GM12878 (cell line): ENCODE data around the gene GFI1. TPM values are rescaled to one million over a fixed set of nuclear protein-coding genes. Genes with fewer than 3 reads are reported as not detected.

Source experiments
- ATAC-seq: fragments of 200-7000 bp; cut with Tn5 transposase; 3 replicates; pipeline ENCODE4 v1.9.1; 2020; ENCODE audit warnings: mild to moderate bottlenecking, moderate library complexity
- BruUV-seq: library from RNA; stranded (reverse); fragments of 400-500 nt; replicated peaks from 2 replicates; lab custom pipeline; 2021; lab: Mats Ljungman, UMichigan
- CTCF ChIA-PET: fragments of 300-600 bp; sonication (Branson Sonifier 250); formaldehyde crosslinking; extraction: SDS; loops from one replicate; lab custom pipeline; 2021; ENCODE audit warnings: inconsistent platforms; lab: Yijun Ruan, JAX
- POLR2A ChIA-PET: fragments of 350-600 bp; formaldehyde crosslinking; extraction: SDS; loops from one replicate; lab custom pipeline; 2021; ENCODE audit warnings: inconsistent platforms; lab: Charles Lee
- RAD21 ChIA-PET: fragments of 300-600 bp; sonication (Branson Sonifier 250); formaldehyde crosslinking; loops from one replicate; lab custom pipeline; 2023; ENCODE audit warnings: antibody characterized with exemption; ENCODE audit not compliant: unreplicated experiment; lab: Charles Lee
- SMC1A ChIA-PET: fragments of 300-600 bp; sonication (Branson Sonifier 250); formaldehyde crosslinking; loops from one replicate; lab custom pipeline; 2023; ENCODE audit not compliant: unreplicated experiment, uncharacterized antibody; lab: Charles Lee
- DNase-seq: peaks from one replicate; pipeline ENCODE4 v3.0.0-alpha.2; 2011; ENCODE audit warnings: low read depth, low spot score
- FAIRE-seq: peaks from 3 replicates; lab custom pipeline; 2011; peaks lifted over from hg19 to GRCh38; lab: Jason Lieb, UNC
- H2AFZ ChIP-seq: 2 replicates; pipeline ENCODE4 v1.6.0; 2011; ENCODE audit warnings: low read depth, low read length, control low read depth; ENCODE audit not compliant: control insufficient read depth
- H3K27ac ChIP-seq: 2 replicates; pipeline ENCODE4 v1.5.1; 2011; ENCODE audit warnings: control low read depth; ENCODE audit not compliant: control insufficient read depth, insufficient read depth
- H3K27me3 ChIP-seq, 2 experiments: replicated peaks in 1 of 2; 2 replicates each; pipeline versions ENCODE4 v1.6.0 to v1.6.1; 2011; ENCODE audit warnings: low read length in 1 of 2; ENCODE audit not compliant: control insufficient read depth in 2 of 2, insufficient read depth in 2 of 2
- H3K36me3 ChIP-seq, 2 experiments: 2 replicates each; pipeline ENCODE4 v1.5.1; 2011; ENCODE audit warnings: low read length in 1 of 2; ENCODE audit not compliant: control insufficient read depth in 2 of 2, insufficient read depth in 2 of 2
- H3K4me1 ChIP-seq: 2 replicates; pipeline ENCODE4 v1.6.1; 2011; ENCODE audit warnings: mild to moderate bottlenecking, low read length, moderate library complexity, mixed read lengths; ENCODE audit not compliant: control insufficient read depth, insufficient read depth
- H3K4me2 ChIP-seq: 2 replicates; pipeline ENCODE4 v1.6.0; 2011; ENCODE audit warnings: control low read depth; ENCODE audit not compliant: control insufficient read depth, insufficient read depth
- H3K4me3 ChIP-seq: fragments of 200-600 bp; sonication (generic); 2 replicates; pipeline ENCODE4 v1.5.1; 2016
- H3K79me2 ChIP-seq: 2 replicates; pipeline ENCODE4 v1.6.0; 2011; ENCODE audit warnings: low read length; ENCODE audit not compliant: control insufficient read depth, insufficient read depth
- H3K9ac ChIP-seq: 2 replicates; pipeline ENCODE4 v1.8.0; 2011; ENCODE audit warnings: low read length, control low read depth, mixed read lengths; ENCODE audit not compliant: control insufficient read depth, insufficient read depth
- H3K9me3 ChIP-seq: replicated peaks from 3 replicates; pipeline ENCODE4 v1.5.1; 2011; ENCODE audit warnings: mild to moderate bottlenecking, low read length; ENCODE audit not compliant: control insufficient read depth, insufficient read depth
- H4K20me1 ChIP-seq: 2 replicates; pipeline ENCODE4 v1.6.0; 2011; ENCODE audit not compliant: control insufficient read depth, insufficient read depth
- HDAC6 ChIP-seq: fragments of 200-600 bp; sonication (generic); IDR thresholded peaks from one replicate; pipeline ENCODE4 v1.8.0; 2017; ENCODE audit warnings: antibody characterized with exemption; ENCODE audit not compliant: unreplicated experiment
- IKZF2 ChIP-seq, 2 experiments: fragments of 450-650 bp; IDR thresholded peaks; 2 replicates each; pipeline ENCODE4 v1.6.1; 2017; ENCODE audit warnings: mild to moderate bottlenecking in 2 of 2, moderate library complexity in 2 of 2
- MEF2B ChIP-seq: fragments of 450-650 bp; IDR thresholded peaks from 2 replicates; pipeline ENCODE4 v1.6.1; 2018; ENCODE audit warnings: mild to moderate bottlenecking, moderate library complexity; ENCODE audit not compliant: partially characterized antibody, poor library complexity, severe bottlenecking
- MTA2 ChIP-seq: fragments of 450-650 bp; IDR thresholded peaks from 2 replicates; pipeline ENCODE4 v1.6.1; 2016; ENCODE audit warnings: low read depth, mild to moderate bottlenecking, moderate library complexity
- NFIC ChIP-seq: IDR thresholded peaks from 2 replicates; pipeline ENCODE4 v1.6.1; 2012; ENCODE audit warnings: low read depth, mild to moderate bottlenecking, inconsistent platforms, low read length, moderate library complexity
- NKRF ChIP-seq: fragments of 450-650 bp; conservative IDR thresholded peaks from 2 replicates; pipeline ENCODE4 v1.6.1; 2017; ENCODE audit warnings: mild to moderate bottlenecking, moderate library complexity
- POLR2AphosphoS5 ChIP-seq: IDR thresholded peaks from 2 replicates; pipeline ENCODE4 v1.6.1; 2011; ENCODE audit warnings: mild to moderate bottlenecking, low read length, inconsistent platforms
- RUNX3 ChIP-seq: IDR thresholded peaks from 2 replicates; pipeline ENCODE4 v1.6.1; 2012; ENCODE audit warnings: low read length, inconsistent platforms
- STAT3 ChIP-seq: IDR thresholded peaks from 2 replicates; pipeline ENCODE4 v1.6.1; 2011; ENCODE audit warnings: low read depth, low read length, improper control_type of control experiment
- TCF12 ChIP-seq: IDR thresholded peaks from 2 replicates; pipeline ENCODE4 v1.6.1; 2011; ENCODE audit warnings: low read depth, mild to moderate bottlenecking, low read length
- TCF7 ChIP-seq: IDR thresholded peaks from 2 replicates; pipeline ENCODE4 v1.6.1; 2014; ENCODE audit warnings: antibody characterized with exemption, borderline replicate concordance
- USF1 ChIP-seq: IDR thresholded peaks from 2 replicates; pipeline ENCODE4 v1.6.1; 2011; ENCODE audit warnings: borderline replicate concordance, low read depth, mild to moderate bottlenecking, moderate library complexity, mixed read lengths, low read length; ENCODE audit not compliant: insufficient read depth; ENCODE audit errors: extremely low read length
- ZBTB40 ChIP-seq: fragments of 450-650 bp; IDR thresholded peaks from 2 replicates; pipeline ENCODE4 v1.6.1; 2016; ENCODE audit warnings: mild to moderate bottlenecking, moderate library complexity, borderline replicate concordance
- ZNF24 ChIP-seq: fragments of 450-650 bp; IDR thresholded peaks from 2 replicates; pipeline ENCODE4 v1.6.1; 2017; ENCODE audit warnings: antibody characterized with exemption, mild to moderate bottlenecking
- WGBS: methylation state at CpG from one replicate; pipeline ENCODE4 v1.1.6; 2016; ENCODE audit warnings: low lambda C conversion rate; ENCODE audit not compliant: insufficient replicate concordance, insufficient coverage; ENCODE audit errors: missing lambda C conversion rate; 5-methylcytosine and 5-hydroxymethylcytosine counted together
- in situ Hi-C: fragments of 300-500 bp; cut with MboI; formaldehyde crosslinking; loops from 9 replicates; pipeline ENCODE4 v1.14.3; 2018; ENCODE audit warnings: mixed read lengths
- intact Hi-C: fragments of 100-400 bp; cut with micrococcal nuclease; formaldehyde crosslinking; loops from one replicate; pipeline ENCODE4 v1.14.2; 2022; ENCODE audit not compliant: unreplicated experiment
- polyA plus RNA-seq, 11 experiments: library from polyadenylated mRNA; depleted of rRNA in 4 of 11; unstranded in 6 of 11; stranded (reverse) in 5 of 11; fragments of >200 nt; fragmentation: Nextera tagmentation in 4 of 11; fragmentation: Illumina TruSeq in 1 of 11; extraction: Ambion mirVana in 4 of 11; extraction: Trizol in 1 of 11; gene quantifications; 1 replicate in 1 of 11; 2 replicates in 10 of 11; pipeline versions ENCODE4 v1.2.1 to v1.2.3, GENCODE V29; 2011 to 2016; ENCODE audit warnings: inconsistent platforms in 2 of 11, missing spikeins in 2 of 11, low read depth in 1 of 11
- total RNA-seq, 4 experiments: library from RNA; depleted of rRNA in 3 of 4; stranded (reverse); fragments of >200 nt in 3 of 4; fragmentation: Illumina TruSeq in 1 of 4; extraction: Trizol in 1 of 4; gene quantifications; 2 replicates each; pipeline versions ENCODE4 v1.2.1 to v1.2.3, GENCODE V29; 2013 to 2021

Gene GFI1
- total and polyA plus RNA-seq, 10 of the 15 experiments (the other 5 are each of a cell fraction or from before 2014, with no cell fraction given): 1.8 to 18.3 (median 7.4) TPM

GRCh38 chr1:92495392-92496063, 8.8 kb upstream of the GFI1 start:
- SMC1A ChIA-PET: interaction anchor here (0.9 kb wide), 1 partner anchor 101 kb away, joined by 3 read pairs; no protein-coding TSS in a partner anchor
- Histone ChIP-seq H3K79me2 (no peaks in the 10 kb centered on the region), H3K27me3 (no peaks in the 10 kb centered on the region), H3K4me1 (no peaks in the 10 kb centered on the region), H3K9ac (no peak overlapping the region), H3K4me2 (no peak overlapping the region)
- intact Hi-C loops: no loop called here
- BruUV-seq: no TSS peak
- FAIRE-seq: no peak
- TF ChIP-seq NKRF: no peak
- TF ChIP-seq TCF12: 0 out of 2 replicates have a peak, but pooled peaks have one; percentile 29
- no peak for TF ChIP-seq USF1
- TF ChIP-seq NFIC: 0 out of 2 replicates have a peak, but pooled peaks have one; percentile 27
- TF ChIP-seq ZNF24: no peak
- no peak for TF ChIP-seq STAT3
- TF ChIP-seq ZBTB40: no peak
- 0 out of 2 replicates have a peak, but pooled peaks have one; percentile 34 for TF ChIP-seq TCF7
- TF ChIP-seq MEF2B: peak; percentile 17
- no peak for TF ChIP-seq POLR2AphosphoS5
- peak; percentile 36; the same call in 1 of the 2 replicates for TF ChIP-seq MTA2
- peak in 1 of 2 experiments; percentile 17; a peak in 2 of 4 replicates for TF ChIP-seq IKZF2 (IDR thresholded peaks at IDR 0.05)
- TF ChIP-seq HDAC6: no peak
- peak; percentile 75 for TF ChIP-seq RUNX3
- TF ChIP-seq, all 136 proteins: peak for 7
- no peak overlapping the region for H3K4me3 ChIP-seq
- in situ Hi-C loops: no loop called here
- POLR2A ChIA-PET: interaction anchor here (0.9 kb wide), 1 partner anchor 8 kb away, joined by 4 read pairs; the partner anchor contains the start of gene GFI1
- H3K27ac ChIP-seq: no peak overlapping the region
- ATAC-seq (peak; percentile 42; the same call in 2 of the 3 replicates), DNase-seq (no peak)
- 19% methylated on average over 2 of the region's 2 CpGs for WGBS
- no peaks in the 10 kb centered on the region for H3K9me3 ChIP-seq
- CTCF ChIA-PET: interaction anchor here (1.2 kb wide), 1 partner anchor 8 kb away, joined by 3 read pairs; the partner anchor contains the start of gene GFI1
- no peaks in the 10 kb centered on the region for H4K20me1 ChIP-seq
- H3K36me3 ChIP-seq: no peaks in the 10 kb centered on the region
- no peak overlapping the region for H2AFZ ChIP-seq
- RAD21 ChIA-PET: no interaction called here
